K562 (cell line): Measurements from ENCODE around the gene NAA15. TPM values are rescaled to one million over a fixed set of nuclear protein-coding genes. Genes with fewer than 3 reads are reported as not detected.

Source experiments
- ADNP ChIP-seq: fragments of 200-800 bp; sonication (Bioruptor generic); IDR thresholded peaks from 2 replicates; pipeline ENCODE4 v1.6.1; 2016; ENCODE audit warnings: missing genetic modification characterization, missing compliant biosample characterization
- BRD9 ChIP-seq: fragments of 450-650 bp; IDR thresholded peaks from 2 replicates; pipeline ENCODE4 v1.6.1; 2018; ENCODE audit warnings: low read depth; ENCODE audit not compliant: partially characterized antibody
- ETV5 ChIP-seq: sonication (generic); formaldehyde crosslinking; IDR thresholded peaks from 2 replicates; pipeline ENCODE4 v1.4.0; 2020; ENCODE audit warnings: low read depth, mild to moderate bottlenecking, missing genetic modification reagents
- FOXK1 ChIP-seq: sonication (generic); formaldehyde crosslinking; IDR thresholded peaks from 2 replicates; pipeline ENCODE4 v1.8.0; 2022; ENCODE audit warnings: missing genetic modification reagents, mild to moderate bottlenecking, borderline replicate concordance
- KLF16 ChIP-seq: IDR thresholded peaks from 2 replicates; pipeline ENCODE4 v1.6.1; 2016; ENCODE audit warnings: antibody characterized with exemption
- NCOA2 ChIP-seq, 2 experiments: fragments of 450-650 bp; IDR thresholded peaks; 2 replicates each; pipeline ENCODE4 v1.6.1; 2018; ENCODE audit warnings: mild to moderate bottlenecking in 2 of 2, moderate library complexity in 1 of 2; ENCODE audit not compliant: partially characterized antibody in 2 of 2
- RHOXF2B ChIP-seq: fragments of 250-450 bp; sonication (Bioruptor Pico); conservative IDR thresholded peaks from 2 replicates; pipeline ENCODE4 v1.5.1; 2021
- RUNX1 ChIP-seq: sonication (generic); IDR thresholded peaks from 2 replicates; pipeline ENCODE4 v1.6.1; 2016; ENCODE audit warnings: antibody characterized with exemption, low read depth
- STAT5A ChIP-seq: IDR thresholded peaks from 2 replicates; pipeline ENCODE4 v1.6.1; 2012; ENCODE audit warnings: low read length, inconsistent platforms, borderline replicate concordance
- THRAP3 ChIP-seq: fragments of 450-650 bp; IDR thresholded peaks from 2 replicates; pipeline ENCODE4 v1.6.1; 2016; ENCODE audit warnings: mild to moderate bottlenecking, inconsistent platforms, borderline replicate concordance
- ZBTB7A ChIP-seq: IDR thresholded peaks from 2 replicates; pipeline ENCODE4 v1.6.1; 2011; ENCODE audit warnings: low read depth, mild to moderate bottlenecking, low read length, moderate library complexity, borderline replicate concordance; ENCODE audit not compliant: control insufficient read depth
- ZNF717 ChIP-seq: fragments of 250-450 bp; sonication (Bioruptor Pico); IDR thresholded peaks from 2 replicates; pipeline ENCODE4 v1.5.0; 2021
- polyA plus RNA-seq, 8 experiments: library from polyadenylated mRNA; depleted of rRNA in 4 of 8; stranded (reverse) in 5 of 8; unstranded in 3 of 8; fragments of >200 nt; fragmentation: Nextera tagmentation in 2 of 8; fragmentation: Illumina TruSeq in 1 of 8; extraction: Ambion mirVana in 2 of 8; extraction: Trizol in 1 of 8; gene quantifications; 2 replicates each; pipeline versions ENCODE4 v1.2.1 to v1.2.3, GENCODE V29; 2011 to 2014; ENCODE audit warnings: inconsistent platforms in 1 of 8, missing spikeins in 1 of 8
- total RNA-seq, 7 experiments: library from RNA; depleted of rRNA in 6 of 7; stranded (reverse); fragments of >200 nt in 6 of 7; fragmentation: Illumina TruSeq in 2 of 7; extraction: Trizol in 2 of 7; gene quantifications; 2 replicates each; pipeline versions ENCODE4 v1.2.1 to v1.2.3, GENCODE V29; 2011 to 2021; ENCODE audit warnings: low replicate concordance in 1 of 7
- TF ChIP-seq, protein P1 (sequence below): fragments of 200-600 bp; sonication (generic); IDR thresholded peaks from one replicate; pipeline ENCODE4 v1.6.1; 2012; ENCODE audit warnings: mild to moderate bottlenecking, low read depth, low read length, inconsistent platforms
- TF ChIP-seq, protein P2 (sequence below): fragments of 450-650 bp; IDR thresholded peaks from 2 replicates; pipeline ENCODE4 v1.6.1; 2016; ENCODE audit warnings: missing biosample characterization, missing genetic modification characterization

Gene NAA15
- total and polyA plus RNA-seq, 9 of the 15 experiments (the other 6 are each of a cell fraction or from before 2014, with no cell fraction given), result 37.8 to 117 (median 63.2) TPM

DNA sequence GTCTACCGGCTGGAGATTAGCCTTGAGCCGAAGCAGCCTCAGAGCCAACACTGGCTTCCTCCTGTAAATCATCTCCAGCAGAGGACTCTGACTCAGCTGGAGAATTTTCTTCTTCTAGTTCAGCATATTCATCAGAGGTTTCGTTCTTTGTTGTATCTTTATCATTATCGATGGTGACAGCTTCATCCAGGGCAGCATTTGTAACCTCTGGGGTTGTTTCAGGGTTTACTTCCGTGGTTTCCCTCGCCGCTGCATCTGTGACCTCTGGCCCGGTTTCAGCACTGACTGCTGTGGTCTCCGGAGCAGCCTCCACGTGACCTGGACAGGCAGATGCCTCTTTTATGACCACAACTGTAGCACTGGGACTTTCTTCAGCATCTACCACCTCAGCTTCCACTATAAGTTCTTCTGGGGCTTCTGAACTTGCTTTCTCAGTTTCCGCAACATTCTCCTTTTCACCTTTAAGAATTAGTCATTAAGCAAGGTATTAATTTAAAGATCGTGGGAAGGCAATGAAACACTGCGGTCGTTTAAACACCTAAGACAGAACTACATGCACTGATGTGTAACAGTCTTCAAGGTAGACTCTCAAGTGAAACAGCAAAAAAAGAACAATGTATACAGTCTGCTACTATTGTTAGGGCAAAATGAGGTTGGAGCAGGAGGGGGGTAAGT is 34.6 kb upstream of the NAA15 start (continued):
- TF ChIP-seq ETV5 (CRISPR knock-in tag), result peak; percentile 86; the same call in 1 of the 2 replicates
- TF ChIP-seq ZNF717 (CRISPR knock-in tag), result no peak
- no peak for TF ChIP-seq NCOA2 (IDR thresholded peaks at IDR 0.05; ENCODE audit: partially characterized antibody in 2 of 2)
- TF ChIP-seq FOXK1 (CRISPR knock-in tag), result no peak
- TF ChIP-seq THRAP3, result no peak
- 0 out of 2 replicates have a peak, but pooled peaks have one; percentile 8 for TF ChIP-seq ADNP (tag)
- 0 out of 2 replicates have a peak, but pooled peaks have one; percentile 26 for TF ChIP-seq ZBTB7A
- TF ChIP-seq RHOXF2B (CRISPR knock-in tag), result no peak
- TF ChIP-seq, protein P1, sequence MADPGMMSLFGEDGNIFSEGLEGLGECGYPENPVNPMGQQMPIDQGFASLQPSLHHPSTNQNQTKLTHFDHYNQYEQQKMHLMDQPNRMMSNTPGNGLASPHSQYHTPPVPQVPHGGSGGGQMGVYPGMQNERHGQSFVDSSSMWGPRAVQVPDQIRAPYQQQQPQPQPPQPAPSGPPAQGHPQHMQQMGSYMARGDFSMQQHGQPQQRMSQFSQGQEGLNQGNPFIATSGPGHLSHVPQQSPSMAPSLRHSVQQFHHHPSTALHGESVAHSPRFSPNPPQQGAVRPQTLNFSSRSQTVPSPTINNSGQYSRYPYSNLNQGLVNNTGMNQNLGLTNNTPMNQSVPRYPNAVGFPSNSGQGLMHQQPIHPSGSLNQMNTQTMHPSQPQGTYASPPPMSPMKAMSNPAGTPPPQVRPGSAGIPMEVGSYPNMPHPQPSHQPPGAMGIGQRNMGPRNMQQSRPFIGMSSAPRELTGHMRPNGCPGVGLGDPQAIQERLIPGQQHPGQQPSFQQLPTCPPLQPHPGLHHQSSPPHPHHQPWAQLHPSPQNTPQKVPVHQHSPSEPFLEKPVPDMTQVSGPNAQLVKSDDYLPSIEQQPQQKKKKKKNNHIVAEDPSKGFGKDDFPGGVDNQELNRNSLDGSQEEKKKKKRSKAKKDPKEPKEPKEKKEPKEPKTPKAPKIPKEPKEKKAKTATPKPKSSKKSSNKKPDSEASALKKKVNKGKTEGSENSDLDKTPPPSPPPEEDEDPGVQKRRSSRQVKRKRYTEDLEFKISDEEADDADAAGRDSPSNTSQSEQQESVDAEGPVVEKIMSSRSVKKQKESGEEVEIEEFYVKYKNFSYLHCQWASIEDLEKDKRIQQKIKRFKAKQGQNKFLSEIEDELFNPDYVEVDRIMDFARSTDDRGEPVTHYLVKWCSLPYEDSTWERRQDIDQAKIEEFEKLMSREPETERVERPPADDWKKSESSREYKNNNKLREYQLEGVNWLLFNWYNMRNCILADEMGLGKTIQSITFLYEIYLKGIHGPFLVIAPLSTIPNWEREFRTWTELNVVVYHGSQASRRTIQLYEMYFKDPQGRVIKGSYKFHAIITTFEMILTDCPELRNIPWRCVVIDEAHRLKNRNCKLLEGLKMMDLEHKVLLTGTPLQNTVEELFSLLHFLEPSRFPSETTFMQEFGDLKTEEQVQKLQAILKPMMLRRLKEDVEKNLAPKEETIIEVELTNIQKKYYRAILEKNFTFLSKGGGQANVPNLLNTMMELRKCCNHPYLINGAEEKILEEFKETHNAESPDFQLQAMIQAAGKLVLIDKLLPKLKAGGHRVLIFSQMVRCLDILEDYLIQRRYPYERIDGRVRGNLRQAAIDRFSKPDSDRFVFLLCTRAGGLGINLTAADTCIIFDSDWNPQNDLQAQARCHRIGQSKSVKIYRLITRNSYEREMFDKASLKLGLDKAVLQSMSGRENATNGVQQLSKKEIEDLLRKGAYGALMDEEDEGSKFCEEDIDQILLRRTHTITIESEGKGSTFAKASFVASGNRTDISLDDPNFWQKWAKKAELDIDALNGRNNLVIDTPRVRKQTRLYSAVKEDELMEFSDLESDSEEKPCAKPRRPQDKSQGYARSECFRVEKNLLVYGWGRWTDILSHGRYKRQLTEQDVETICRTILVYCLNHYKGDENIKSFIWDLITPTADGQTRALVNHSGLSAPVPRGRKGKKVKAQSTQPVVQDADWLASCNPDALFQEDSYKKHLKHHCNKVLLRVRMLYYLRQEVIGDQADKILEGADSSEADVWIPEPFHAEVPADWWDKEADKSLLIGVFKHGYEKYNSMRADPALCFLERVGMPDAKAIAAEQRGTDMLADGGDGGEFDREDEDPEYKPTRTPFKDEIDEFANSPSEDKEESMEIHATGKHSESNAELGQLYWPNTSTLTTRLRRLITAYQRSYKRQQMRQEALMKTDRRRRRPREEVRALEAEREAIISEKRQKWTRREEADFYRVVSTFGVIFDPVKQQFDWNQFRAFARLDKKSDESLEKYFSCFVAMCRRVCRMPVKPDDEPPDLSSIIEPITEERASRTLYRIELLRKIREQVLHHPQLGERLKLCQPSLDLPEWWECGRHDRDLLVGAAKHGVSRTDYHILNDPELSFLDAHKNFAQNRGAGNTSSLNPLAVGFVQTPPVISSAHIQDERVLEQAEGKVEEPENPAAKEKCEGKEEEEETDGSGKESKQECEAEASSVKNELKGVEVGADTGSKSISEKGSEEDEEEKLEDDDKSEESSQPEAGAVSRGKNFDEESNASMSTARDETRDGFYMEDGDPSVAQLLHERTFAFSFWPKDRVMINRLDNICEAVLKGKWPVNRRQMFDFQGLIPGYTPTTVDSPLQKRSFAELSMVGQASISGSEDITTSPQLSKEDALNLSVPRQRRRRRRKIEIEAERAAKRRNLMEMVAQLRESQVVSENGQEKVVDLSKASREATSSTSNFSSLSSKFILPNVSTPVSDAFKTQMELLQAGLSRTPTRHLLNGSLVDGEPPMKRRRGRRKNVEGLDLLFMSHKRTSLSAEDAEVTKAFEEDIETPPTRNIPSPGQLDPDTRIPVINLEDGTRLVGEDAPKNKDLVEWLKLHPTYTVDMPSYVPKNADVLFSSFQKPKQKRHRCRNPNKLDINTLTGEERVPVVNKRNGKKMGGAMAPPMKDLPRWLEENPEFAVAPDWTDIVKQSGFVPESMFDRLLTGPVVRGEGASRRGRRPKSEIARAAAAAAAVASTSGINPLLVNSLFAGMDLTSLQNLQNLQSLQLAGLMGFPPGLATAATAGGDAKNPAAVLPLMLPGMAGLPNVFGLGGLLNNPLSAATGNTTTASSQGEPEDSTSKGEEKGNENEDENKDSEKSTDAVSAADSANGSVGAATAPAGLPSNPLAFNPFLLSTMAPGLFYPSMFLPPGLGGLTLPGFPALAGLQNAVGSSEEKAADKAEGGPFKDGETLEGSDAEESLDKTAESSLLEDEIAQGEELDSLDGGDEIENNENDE, result no peak
- no peak for TF ChIP-seq BRD9
- peak; percentile 80 for TF ChIP-seq KLF16
- peak; percentile 90 for TF ChIP-seq RUNX1
- TF ChIP-seq STAT5A, result peak; percentile 68; the same call in 1 of the 2 replicates
- TF ChIP-seq, protein P2, sequence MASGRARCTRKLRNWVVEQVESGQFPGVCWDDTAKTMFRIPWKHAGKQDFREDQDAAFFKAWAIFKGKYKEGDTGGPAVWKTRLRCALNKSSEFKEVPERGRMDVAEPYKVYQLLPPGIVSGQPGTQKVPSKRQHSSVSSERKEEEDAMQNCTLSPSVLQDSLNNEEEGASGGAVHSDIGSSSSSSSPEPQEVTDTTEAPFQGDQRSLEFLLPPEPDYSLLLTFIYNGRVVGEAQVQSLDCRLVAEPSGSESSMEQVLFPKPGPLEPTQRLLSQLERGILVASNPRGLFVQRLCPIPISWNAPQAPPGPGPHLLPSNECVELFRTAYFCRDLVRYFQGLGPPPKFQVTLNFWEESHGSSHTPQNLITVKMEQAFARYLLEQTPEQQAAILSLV (tag), result no peak
